ENCODE data around the gene MICU1. TPM values are rescaled to one million over a fixed set of nuclear protein-coding genes. Genes with fewer than 3 reads are reported as not detected.

MICU1 gene
- total and polyA plus RNA-seq, 2 donors (not counting 3 experiments of a cell fraction or from before 2014, with no cell fraction given), result 27.5 to 48.0 TPM

DNA sequence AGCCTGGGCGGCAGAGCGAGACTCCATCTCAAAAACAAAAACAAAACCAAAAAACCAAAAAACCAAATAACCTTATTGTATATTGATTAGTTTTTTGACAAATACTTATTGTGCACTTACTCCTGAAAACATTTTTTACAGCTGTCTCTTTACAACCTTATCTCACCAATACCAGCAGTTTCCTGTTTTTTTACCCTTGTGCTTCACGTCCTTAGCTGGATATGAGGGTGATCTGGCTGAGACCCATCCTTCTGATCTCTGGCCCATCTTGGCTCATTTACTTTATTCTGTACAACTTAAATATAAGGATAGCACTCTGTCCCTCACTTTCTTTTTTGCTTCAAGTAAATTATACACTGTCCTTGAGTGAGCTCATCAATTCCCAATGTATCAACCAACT lies 166.6 kb downstream of the MICU1 start:
- Histone ChIP-seq H2AFZ (ENCODE audit: low read depth, low read length) (no peak overlapping the region), H3K9me1 (replicated peaks; ENCODE audit: control insufficient read depth, extremely low read depth, insufficient read depth, low read length) (no peaks in the 10 kb centered on the region), H4K20me1 (replicated peaks; ENCODE audit: control insufficient read depth, extremely low read depth, insufficient read depth, low read length) (no peaks in the 10 kb centered on the region), H3K36me3 (ENCODE audit: control insufficient read depth in 2 of 2, extremely low read depth in 1 of 2, insufficient read depth in 2 of 2, low read length in 2 of 2) (no peaks in the 10 kb centered on the region), H3K27ac (ENCODE audit: insufficient read depth, low read depth, low read length) (no peak overlapping the region), H3K4me3 (replicated peaks in 1 of 3; ENCODE audit: insufficient read depth in 1 of 3, low read depth in 1 of 3, low read length in 3 of 3) (no peak overlapping the region), H3K4me2 (ENCODE audit: insufficient read depth, low read length) (no peak overlapping the region), H3K9ac (replicated peaks; ENCODE audit: extremely low read depth, insufficient read depth, low read length) (no peak overlapping the region), H3K9me3 (replicated peaks; ENCODE audit: control insufficient read depth, insufficient read depth, low read length) (no peaks in the 10 kb centered on the region), H3K4me1 (ENCODE audit: control insufficient read depth, extremely low read depth, insufficient read depth, low read length) (no peaks in the 10 kb centered on the region), H3K79me2 (ENCODE audit: control insufficient read depth, insufficient read depth, low read length) (no peaks in the 10 kb centered on the region), H3K27me3 (ENCODE audit: control insufficient read depth in 2 of 2, insufficient read depth in 2 of 2, low read length in 2 of 2) (no peaks in the 10 kb centered on the region)
- TF ChIP-seq MYC (IDR thresholded peaks at IDR 0.05; ENCODE audit: low read depth, low read length), result no peak
- intact Hi-C loops (cut with micrococcal nuclease), result no loop called here
- CTCF ChIA-PET, result interaction anchor here (1.0 kb wide), 1 partner anchor 9 kb away, joined by 3 read pairs; no protein-coding TSS in a partner anchor
- POLR2A ChIA-PET, result no interaction called here
- FAIRE-seq (no peak), DNase-seq (ENCODE audit: low read depth, low spot score) (peak; percentile 48)
- no TSS peak for BruUV-seq (replicated peaks)
- dilution Hi-C loops (cut with MboI; ENCODE audit: extremely low pct_ligation_motif_present, low sequenced_read_pairs), result no loop called here

DNA sequence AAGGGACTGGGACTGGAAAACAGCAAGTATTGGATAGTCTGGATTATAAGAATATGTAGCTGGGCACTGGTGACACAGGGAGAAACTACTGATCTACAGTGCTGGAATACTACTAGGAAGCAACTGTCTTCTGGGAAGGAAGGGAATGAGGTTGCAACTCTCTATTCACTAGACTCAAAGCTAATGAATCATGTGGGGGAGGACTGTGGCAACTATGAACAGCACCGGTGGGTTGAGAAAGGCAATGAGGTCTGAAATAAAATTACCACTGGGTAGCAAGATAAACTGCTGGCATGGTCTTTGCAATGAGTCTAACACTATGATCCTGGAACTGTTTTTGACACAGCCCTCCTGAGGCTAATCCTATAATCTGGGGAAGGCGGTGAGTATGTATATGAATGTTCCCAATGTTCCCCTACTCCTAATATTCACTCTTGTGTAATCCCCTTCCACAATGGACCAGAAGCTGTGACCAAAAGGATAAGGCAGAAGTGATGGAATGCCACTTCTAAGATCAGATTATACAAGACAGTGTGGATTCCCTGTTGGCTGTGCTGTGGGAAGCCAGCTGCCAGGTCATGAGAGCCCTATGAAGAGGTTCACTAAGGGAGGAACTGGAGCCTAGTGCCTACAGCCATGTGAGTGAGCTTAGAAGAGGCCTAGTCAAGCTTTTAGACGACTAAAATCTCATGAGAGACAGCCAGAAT lies 169.8 kb downstream of the MICU1 start:
- Histone ChIP-seq H3K4me2 (ENCODE audit: insufficient read depth, low read length) (no peak overlapping the region), H3K9ac (replicated peaks; ENCODE audit: extremely low read depth, insufficient read depth, low read length) (no peak overlapping the region), H3K79me2 (ENCODE audit: control insufficient read depth, insufficient read depth, low read length) (no peaks in the 10 kb centered on the region), H3K9me1 (replicated peaks; ENCODE audit: control insufficient read depth, extremely low read depth, insufficient read depth, low read length) (no peaks in the 10 kb centered on the region), H3K4me1 (ENCODE audit: control insufficient read depth, extremely low read depth, insufficient read depth, low read length) (no peaks in the 10 kb centered on the region), H3K4me3 (replicated peaks in 1 of 3; ENCODE audit: insufficient read depth in 1 of 3, low read depth in 1 of 3, low read length in 3 of 3) (no peak overlapping the region), H4K20me1 (replicated peaks; ENCODE audit: control insufficient read depth, extremely low read depth, insufficient read depth, low read length) (no peaks in the 10 kb centered on the region), H3K36me3 (ENCODE audit: control insufficient read depth in 2 of 2, extremely low read depth in 1 of 2, insufficient read depth in 2 of 2, low read length in 2 of 2) (no peaks in the 10 kb centered on the region), H2AFZ (ENCODE audit: low read depth, low read length) (no peak overlapping the region), H3K27me3 (ENCODE audit: control insufficient read depth in 2 of 2, insufficient read depth in 2 of 2, low read length in 2 of 2) (no peaks in the 10 kb centered on the region), H3K27ac (ENCODE audit: insufficient read depth, low read depth, low read length) (no peak overlapping the region), H3K9me3 (replicated peaks; ENCODE audit: control insufficient read depth, insufficient read depth, low read length) (no peaks in the 10 kb centered on the region)
- dilution Hi-C loops (cut with MboI; ENCODE audit: extremely low pct_ligation_motif_present, low sequenced_read_pairs) (no loop called here), intact Hi-C loops (cut with micrococcal nuclease) (no loop called here)
- POLR2A ChIA-PET, result interaction anchor here (0.6 kb wide), 2 partner anchors 8 to 21 kb away, joined by 3 to 4 read pairs; no protein-coding TSS in a partner anchor
- no peak for TF ChIP-seq EZH2 (IDR thresholded peaks at IDR 0.05; ENCODE audit: borderline replicate concordance, low read depth, low read length, severe bottlenecking)
- no peak for TF ChIP-seq FOS (IDR thresholded peaks at IDR 0.05; ENCODE audit: borderline replicate concordance, insufficient read depth, low read length)
- TF ChIP-seq GATA2 (IDR thresholded peaks at IDR 0.05; ENCODE audit: insufficient read depth, insufficient read length, low read depth, low read length), result no peak
- TF ChIP-seq POLR2A (IDR thresholded peaks at IDR 0.05; ENCODE audit: low read depth, low read length), result no peak
- no peak for TF ChIP-seq JUN (IDR thresholded peaks at IDR 0.05; ENCODE audit: borderline replicate concordance, insufficient read depth, insufficient read length, low read depth)
- no peak for TF ChIP-seq POLR2AphosphoS5 (IDR thresholded peaks at IDR 0.05; ENCODE audit: insufficient read depth, low read depth, low read length)
- TF ChIP-seq, protein P1, sequence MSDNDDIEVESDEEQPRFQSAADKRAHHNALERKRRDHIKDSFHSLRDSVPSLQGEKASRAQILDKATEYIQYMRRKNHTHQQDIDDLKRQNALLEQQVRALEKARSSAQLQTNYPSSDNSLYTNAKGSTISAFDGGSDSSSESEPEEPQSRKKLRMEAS (IDR thresholded peaks at IDR 0.05; ENCODE audit: insufficient read depth, insufficient read length), result no peak
- TF ChIP-seq MYC (IDR thresholded peaks at IDR 0.05; ENCODE audit: low read depth, low read length), result no peak
- TF ChIP-seq, protein P2, sequence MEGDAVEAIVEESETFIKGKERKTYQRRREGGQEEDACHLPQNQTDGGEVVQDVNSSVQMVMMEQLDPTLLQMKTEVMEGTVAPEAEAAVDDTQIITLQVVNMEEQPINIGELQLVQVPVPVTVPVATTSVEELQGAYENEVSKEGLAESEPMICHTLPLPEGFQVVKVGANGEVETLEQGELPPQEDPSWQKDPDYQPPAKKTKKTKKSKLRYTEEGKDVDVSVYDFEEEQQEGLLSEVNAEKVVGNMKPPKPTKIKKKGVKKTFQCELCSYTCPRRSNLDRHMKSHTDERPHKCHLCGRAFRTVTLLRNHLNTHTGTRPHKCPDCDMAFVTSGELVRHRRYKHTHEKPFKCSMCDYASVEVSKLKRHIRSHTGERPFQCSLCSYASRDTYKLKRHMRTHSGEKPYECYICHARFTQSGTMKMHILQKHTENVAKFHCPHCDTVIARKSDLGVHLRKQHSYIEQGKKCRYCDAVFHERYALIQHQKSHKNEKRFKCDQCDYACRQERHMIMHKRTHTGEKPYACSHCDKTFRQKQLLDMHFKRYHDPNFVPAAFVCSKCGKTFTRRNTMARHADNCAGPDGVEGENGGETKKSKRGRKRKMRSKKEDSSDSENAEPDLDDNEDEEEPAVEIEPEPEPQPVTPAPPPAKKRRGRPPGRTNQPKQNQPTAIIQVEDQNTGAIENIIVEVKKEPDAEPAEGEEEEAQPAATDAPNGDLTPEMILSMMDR (IDR thresholded peaks at IDR 0.05; ENCODE audit: extremely low read depth in 1 of 2, insufficient read depth in 1 of 2, low read depth in 1 of 2, low read length in 2 of 2), result no peak
- no TSS peak for BruUV-seq (replicated peaks)
- CTCF ChIA-PET, result interaction anchor here (0.6 to 1.0 kb wide), 2 partner anchors 9 to 378 kb away, joined by 3 to 4 read pairs; no protein-coding TSS in a partner anchor
- DNase-seq (ENCODE audit: low read depth, low spot score) (no peak), FAIRE-seq (peak; percentile 60)

Measured in endothelial cell of umbilical vein (primary cell).